Activated T-cell treated with anti-CD3 and anti-CD28 coated beads for 48 hours (primary cell): ENCODE data around the gene SBF2.
A peak's percentile ranks its signal among the peaks of the same experiment; 100 is the strongest.

Source experiments
- DNase-seq: peaks from one replicate; pipeline ENCODE4 v3.0.0-alpha.2; 2020; ENCODE audit warnings: low read depth

SBF2 gene

DNA sequence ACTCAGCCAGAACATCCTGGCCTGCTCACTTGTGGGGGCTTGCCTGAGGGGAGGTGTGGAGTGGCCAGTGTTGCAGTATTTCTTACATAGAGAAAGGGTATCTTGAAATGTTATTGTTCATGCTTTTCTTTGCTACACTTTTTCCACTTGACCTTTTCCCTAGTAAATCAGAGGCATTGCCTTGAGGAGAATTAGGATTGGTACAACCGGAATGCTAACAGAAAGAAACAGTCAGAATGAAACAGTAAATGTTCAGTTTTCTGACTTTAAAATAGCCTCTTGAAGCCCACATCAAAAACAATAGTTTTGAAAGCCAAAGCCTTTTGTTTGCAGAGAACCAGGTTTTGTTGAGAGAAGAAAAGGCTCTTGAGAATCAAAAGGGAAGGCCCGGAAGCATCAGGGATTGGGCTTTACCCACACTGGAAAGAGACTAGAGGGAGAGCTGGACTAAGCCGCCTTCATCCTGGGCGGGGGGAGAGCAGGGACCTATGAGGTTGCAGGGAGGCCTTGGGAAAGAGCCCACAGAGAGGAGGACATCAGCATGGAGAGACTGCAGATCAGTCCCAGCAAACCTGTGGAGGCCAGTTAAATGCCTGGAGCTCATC lies 23.2 kb upstream of the SBF2 start:
- DNase-seq = no peak

DNA sequence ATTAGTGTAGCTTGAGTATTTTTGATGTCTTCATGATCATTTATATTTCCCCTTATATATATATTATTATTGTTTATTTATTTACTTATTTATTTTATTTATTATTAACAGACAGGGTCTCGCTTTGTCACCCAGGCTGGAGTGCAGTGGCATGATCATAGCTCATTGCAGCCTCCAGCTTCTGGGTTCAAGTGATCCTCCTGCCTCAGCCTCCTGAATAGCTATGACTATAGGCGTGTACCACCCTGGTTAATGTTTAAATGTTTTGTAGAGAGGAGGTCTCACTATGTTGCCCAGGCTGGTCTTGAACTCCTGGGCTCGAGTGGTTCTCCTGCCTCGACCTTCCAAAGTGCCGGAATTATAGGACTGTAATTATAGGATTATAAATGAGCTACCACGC lies 21.1 kb upstream of the SBF2 start:
- DNase-seq = no peak

- DNase-seq = no peak
Observed at GRCh38 chr11:10314199-10315072, 20.4 kb upstream of the SBF2 start.

GRCh38 chr11:10311802-10312201 lies 17.8 kb upstream of the SBF2 start:
- no peak for DNase-seq

DNA sequence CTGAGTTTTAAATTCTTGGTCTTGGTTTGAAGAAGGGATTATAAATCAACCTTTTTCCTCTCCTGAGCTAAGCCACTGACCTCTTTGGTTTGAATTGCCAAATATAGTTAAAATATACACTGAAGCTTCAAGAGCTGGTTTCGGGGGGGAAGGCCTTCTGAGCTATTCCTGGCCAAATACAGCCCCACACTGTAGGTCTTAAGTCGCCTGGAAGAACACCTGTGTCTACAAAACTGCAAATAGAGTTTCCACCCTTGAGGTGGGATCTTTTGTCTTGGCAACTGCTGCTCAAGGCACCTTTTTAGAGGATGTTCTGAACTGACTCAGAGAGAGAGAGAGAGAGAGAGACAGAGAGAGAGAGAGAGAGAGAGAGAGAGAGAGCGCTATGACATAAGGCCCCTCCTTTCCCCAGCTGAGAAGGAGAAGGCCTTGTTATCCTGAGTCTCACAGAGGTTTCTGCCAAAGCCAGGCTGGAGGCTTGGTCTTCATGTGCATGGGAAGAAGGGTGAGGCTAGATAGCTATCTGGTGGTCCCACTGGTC lies 16.4 kb upstream of the SBF2 start:
- no peak for DNase-seq

DNA sequence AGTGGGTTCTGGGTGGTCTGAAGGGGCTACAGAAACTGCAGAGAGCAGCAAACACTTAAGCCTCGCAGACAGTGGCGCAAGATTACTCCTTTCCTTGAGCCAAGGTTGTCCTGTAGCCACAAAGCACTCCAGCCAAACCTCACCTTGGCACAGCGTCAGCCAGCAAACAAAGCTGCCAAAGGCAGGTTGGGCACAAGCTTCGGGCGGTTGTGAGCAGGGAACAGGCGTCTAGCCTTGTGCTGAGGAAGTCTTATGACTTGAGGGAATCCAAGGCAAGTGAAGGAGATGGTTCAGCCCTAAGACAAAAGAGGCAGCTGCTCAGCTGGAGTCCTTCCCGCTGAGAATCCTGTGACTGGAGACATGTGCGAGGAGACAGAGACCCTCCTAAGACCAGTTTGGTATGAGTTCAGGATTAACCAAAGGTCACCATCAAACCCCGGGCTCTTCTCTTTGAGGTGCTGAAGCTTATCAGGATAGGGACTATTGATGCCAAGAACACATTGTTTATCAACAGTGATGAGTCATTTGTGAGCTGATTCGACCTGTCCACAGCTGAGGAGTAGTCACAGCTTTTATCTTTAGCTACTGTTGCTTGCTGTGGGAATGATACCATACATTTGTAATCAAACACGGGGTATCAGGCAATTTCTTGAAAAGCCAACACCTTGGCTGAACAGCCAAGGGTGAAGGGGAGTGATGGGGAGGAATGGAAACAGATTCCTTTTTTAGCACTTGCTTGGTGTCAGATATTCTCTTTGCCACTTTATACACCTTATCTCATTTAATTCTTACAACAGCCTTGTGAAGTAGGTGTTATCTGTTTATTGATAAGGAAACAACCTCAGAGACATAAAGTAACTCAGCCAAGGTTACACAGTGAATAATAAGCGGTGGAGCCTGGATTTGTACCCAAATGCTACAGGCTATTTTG lies 15.4 kb upstream of the SBF2 start:
- no peak for DNase-seq

DNA sequence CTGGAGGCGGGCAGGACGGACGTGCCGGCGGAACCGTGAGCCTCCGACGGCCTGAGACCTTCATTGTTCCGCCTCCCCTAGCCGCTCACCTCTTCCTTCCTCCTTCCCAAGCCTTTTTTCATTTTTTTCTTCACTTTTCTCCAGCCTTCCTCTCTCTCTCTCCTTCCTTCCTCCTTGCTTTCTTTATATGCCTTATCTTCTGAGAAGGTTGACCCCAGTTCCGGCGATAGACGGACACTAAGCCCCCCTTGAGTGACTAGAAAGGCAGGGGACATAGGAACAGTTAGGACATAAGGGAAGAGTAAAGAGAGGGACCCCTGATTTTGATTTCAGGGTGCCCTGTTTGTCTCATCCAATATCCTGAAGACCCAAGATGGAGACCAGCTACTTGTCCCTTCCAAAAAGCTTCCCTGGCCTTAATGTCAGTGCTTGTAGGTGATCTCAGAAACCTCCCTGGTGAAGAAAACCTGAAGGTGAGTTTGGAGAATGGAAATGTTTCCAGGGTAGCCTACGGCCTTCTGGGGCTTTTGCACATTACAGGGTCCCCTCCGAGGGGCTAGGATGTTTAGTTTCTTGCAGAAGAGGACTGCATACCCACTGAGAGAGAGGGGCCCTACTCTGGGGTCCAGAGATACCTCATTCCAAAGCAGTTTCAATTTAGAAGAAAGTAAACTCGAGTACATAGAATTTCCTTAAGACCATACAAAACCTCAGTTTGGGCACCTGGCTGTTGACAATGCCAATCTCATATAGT lies 14.4 kb upstream of the SBF2 start:
- DNase-seq = no peak

- peak; percentile 82 for DNase-seq
Observed at GRCh38 chr11:10307400-10308200, 13.6 kb upstream of the SBF2 start.

GRCh38 chr11:10307022-10307399 lies 13.0 kb upstream of the SBF2 start:
- DNase-seq = no peak

DNA sequence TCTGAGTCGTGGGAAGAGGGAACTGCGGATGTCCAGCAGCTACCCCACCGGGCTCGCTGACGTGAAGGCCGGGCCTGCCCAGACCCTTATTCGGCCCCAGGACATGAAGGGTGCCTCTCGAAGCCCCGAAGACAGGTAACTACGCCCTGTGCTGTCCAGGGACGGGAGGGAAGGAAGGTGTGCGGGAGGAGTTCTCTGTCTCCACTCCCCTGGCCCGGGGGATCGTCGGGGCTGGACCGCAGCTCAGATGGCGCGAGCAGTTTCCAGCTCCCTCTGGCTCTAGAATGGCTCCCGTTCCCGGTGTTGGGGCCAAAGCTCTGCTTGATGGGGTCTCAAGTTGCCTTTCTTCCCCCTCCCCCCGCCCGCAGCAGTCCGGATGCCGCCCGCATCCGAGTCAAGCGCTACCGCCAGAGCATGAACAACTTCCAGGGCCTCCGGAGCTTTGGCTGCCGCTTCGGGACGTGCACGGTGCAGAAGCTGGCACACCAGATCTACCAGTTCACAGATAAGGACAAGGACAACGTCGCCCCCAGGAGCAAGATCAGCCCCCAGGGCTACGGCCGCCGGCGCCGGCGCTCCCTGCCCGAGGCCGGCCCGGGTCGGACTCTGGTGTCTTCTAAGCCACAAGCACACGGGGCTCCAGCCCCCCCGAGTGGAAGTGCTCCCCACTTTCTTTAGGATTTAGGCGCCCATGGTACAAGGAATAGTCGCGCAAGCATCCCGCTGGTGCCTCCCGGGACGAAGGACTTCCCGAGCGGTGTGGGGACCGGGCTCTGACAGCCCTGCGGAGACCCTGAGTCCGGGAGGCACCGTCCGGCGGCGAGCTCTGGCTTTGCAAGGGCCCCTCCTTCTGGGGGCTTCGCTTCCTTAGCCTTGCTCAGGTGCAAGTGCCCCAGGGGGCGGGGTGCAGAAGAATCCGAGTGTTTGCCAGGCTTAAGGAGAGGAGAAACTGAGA lies 12.2 kb upstream of the SBF2 start:
- no peak for DNase-seq

DNA sequence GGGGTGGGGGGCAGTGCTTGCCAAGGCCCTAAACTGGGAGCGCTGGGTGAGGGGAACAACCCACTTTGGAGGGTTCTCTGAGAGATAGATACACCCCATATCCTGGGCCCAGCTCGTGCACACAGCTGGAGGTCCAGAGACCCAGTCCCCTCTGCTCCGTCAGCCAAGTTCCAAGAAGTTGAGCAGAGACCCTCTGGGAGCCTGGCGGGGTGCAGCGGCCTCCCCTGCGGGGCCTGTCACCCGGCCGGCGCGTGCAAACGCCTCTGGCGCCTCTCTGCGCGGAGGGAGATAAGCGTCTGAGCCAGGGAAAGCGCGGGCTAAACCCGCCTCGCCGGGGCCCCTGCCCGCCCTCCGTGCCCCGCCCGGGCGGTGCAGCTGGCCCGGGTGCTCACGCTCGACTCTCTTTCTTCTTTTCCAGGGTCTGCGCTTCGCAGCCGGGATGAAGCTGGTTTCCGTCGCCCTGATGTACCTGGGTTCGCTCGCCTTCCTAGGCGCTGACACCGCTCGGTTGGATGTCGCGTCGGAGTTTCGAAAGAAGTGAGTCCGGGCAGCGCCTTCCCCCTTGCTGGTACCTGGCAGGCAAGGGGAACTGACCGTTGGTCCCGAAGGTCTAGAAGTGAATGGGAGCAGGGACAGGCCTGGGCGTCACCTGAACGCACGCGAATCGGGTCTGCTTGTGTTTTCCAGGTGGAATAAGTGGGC lies 11.4 kb upstream of the SBF2 start:
- DNase-seq = no peak

DNA sequence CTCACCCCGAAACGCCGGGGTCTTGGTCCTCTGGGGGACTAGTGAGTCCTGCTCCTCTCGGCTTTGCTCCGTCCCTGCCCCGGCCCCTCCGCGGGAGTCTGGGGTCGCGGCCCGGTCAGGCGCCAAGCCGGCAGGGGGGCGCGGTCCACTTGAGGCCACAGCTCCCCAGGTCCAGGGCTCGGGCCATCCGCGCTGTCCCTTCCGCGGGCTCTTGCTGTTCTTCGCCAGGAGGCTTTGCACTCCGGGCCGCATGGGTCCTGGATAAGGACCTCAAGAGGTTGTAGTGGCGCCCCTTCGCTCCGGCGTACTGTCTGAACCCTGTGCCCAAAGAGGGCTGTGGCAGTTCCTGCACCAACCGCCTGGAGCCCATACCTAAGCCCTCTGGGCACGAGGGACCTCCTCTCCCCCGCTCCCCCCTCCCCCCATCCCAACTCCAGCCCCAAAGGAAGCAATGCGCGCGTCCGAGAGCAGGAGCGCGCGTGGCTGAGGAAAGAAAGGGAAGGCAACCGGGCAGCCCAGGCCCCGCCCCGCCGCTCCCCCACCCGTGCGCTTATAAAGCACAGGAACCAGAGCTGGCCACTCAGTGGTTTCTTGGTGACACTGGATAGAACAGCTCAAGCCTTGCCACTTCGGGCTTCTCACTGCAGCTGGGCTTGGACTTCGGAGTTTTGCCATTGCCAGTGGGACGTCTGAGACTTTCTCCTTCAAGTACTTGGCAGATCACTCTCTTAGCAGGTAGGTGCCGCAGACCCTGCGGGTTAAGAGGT lies 10.7 kb upstream of the SBF2 start, which contains the start of gene ADM:
Gene ADM, plus strand, starts transcription at position 579 of the 767 bp plus-strand sequence. CDS start 628 bp downstream, outside the sequence.
- DNase-seq = no peak

- no peak for DNase-seq
Observed at GRCh38 chr11:10303558-10304363, 9.7 kb upstream of the SBF2 start.

DNA sequence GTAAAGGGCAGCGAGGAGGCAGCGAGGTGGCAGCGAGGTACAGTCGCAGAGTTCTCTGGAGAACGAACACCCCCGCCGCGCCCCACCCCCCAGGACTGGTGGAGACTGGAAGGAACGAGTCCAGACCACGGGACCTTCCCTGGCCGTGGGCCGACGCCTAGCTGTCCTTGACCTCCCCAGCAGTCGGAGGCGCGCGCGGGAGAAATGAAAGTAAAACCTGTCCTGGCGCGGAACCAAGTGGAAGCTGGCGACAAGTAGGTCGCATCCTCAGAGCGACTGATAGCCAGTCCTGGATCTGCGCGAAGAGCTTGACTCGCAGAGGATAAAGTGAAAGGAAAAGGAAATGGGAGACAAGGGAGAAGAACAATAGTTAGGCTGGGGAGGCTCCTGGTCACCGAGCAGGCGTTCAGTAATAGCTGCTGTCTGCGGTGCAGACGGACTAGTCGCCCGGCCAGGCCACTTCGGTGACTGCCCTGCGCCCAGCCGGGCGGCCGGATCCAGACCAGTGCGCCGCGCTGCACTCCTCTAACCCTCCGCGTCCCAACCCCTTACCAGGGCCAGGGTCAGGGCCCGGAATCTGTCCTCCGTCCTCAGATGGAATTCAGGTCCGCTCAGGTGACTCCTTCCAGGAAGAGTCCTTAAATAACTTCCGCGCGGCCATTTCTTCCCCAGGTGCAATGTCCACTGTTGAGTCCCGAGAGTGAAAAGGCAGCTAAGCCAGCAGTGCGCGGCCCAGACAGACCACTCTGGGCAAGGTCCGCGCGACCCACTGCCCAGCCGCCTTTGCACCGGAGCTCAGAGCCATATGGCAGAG lies 8.9 kb upstream of the SBF2 start:
- no peak for DNase-seq

DNA sequence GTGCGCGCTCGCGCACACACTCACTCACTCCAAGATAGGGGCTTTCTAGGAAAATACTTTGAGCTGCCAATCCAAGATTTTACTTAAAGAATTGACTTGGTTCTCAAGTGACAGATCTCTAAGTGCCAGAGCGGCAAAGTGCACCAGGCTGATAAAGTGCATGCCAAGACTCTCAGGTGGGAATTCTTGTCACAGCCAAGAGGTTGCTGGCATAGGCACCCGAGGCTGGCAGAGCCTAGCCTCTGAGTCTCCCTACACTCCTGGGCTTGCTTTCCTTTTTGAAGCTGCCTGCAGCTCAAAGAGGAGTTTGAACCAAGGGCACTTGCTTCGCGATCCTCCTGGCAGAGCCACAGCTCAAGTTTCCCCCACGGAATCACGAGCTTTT lies 8.3 kb upstream of the SBF2 start:
- DNase-seq = no peak

DNA sequence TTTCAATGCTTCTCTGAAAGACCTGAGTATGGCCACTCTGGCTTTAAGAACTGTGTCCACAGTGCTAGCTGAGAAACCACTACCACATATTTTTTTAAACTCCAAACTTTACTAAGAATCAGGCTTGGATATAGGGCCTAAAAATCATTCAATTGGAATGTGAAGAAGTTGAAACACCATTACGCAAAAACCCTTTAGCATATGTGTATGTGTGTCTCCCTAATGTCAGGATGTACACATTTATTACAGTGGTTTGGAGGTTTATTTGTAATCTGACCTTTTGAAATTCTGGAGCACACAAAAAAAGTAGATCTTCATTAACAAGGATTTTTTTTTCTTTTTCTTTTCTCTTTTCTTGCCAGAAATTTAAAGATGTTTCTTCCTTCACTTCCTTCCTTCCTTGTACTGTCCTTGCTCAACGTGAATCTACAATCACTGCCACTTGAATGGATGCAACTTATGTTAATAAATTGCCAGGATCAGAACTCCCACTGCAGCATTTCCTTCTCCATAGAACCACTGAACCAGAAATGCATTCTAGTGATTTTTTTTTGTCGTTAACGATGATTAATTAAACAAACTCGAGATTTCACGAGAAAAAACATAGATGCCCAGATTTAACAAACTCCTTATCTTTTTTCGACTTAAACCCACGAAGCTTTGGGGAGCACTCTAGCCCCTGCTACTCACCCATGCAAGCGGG lies 7.8 kb upstream of the SBF2 start:
- DNase-seq = no peak
